Right ventricle myocardium superior (tissue), 1 donor: ENCODE data around the gene B3GALT4. TPM values are rescaled to one million over a fixed set of nuclear protein-coding genes. Genes with fewer than 3 reads are reported as not detected.
"Not testable (repeated sequence)": the region's sequence is repeated elsewhere in the genome, so short reads cannot be mapped to it uniquely, and the experiment has no call there.

Source experiments
- ATAC-seq: fragments of 200-7000 bp; cut with Tn5 transposase; one replicate; pipeline ENCODE4 v1.9.1; 2020; ENCODE audit warnings: mild to moderate bottlenecking; ENCODE audit not compliant: poor library complexity
- DNase-seq: peaks from one replicate; pipeline ENCODE4 v3.0.0-alpha.2; 2020
- intact Hi-C: fragments of 100-400 bp; cut with DNase I; formaldehyde crosslinking; loops from one replicate; pipeline ENCODE4 v1.11.2; 2022
- total RNA-seq: library from RNA; stranded (reverse); fragmentation: NEBNext Ultra II Directional; extraction: Animal tissue kit (Norgen Biotek cat#: 25700); gene quantifications from one replicate; pipeline ENCODE4 v1.2.1, GENCODE V29; 2021
- donor health status: DM: no; HTN: yes; CAD: no; lungs with severe emphysema.

B3GALT4 gene
- total RNA-seq, 1 donor from 2014 or later = 8.3 TPM

DNA sequence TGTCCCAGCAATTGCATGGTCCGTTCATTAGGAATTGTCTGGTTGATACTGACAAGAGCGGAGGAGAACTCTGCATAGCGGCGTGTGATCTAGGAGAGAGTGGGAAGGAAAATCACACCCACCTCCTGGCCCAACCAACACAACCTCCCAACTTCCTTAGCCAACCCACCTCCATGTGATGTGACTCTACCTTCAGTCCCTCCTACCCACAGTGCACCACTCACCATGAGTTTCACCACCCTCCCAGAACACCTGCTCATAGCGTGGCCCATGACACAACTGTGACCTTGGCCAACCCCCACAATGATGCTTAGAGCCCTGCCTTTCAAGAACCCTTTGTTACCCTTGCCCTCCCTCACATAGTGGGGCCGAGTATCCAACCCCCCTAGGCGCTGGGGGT lies 12.9 kb upstream of the B3GALT4 start:
- no peak for DNase-seq
- intact Hi-C loops = no loop called here
- no peak for ATAC-seq

DNA sequence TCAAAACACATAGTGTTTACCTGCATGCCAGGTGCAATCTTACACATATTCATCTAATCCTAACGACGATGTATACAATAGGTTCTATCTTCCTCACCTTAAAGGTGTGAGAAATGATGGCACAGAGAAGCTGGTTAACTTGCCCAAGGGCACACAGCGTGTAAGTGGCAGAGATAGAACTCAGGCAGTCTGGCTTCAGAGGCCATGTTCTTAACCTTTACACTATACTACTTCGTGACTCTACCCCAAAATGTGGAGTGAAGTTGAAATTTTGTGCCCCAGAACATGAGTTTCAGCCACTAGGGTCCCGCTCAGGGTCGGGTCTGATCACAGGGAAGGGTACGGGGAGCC lies 5.8 kb upstream of the B3GALT4 start:
- no peak for DNase-seq
- peak; percentile 32 for ATAC-seq
- intact Hi-C loops = no loop called here

DNA sequence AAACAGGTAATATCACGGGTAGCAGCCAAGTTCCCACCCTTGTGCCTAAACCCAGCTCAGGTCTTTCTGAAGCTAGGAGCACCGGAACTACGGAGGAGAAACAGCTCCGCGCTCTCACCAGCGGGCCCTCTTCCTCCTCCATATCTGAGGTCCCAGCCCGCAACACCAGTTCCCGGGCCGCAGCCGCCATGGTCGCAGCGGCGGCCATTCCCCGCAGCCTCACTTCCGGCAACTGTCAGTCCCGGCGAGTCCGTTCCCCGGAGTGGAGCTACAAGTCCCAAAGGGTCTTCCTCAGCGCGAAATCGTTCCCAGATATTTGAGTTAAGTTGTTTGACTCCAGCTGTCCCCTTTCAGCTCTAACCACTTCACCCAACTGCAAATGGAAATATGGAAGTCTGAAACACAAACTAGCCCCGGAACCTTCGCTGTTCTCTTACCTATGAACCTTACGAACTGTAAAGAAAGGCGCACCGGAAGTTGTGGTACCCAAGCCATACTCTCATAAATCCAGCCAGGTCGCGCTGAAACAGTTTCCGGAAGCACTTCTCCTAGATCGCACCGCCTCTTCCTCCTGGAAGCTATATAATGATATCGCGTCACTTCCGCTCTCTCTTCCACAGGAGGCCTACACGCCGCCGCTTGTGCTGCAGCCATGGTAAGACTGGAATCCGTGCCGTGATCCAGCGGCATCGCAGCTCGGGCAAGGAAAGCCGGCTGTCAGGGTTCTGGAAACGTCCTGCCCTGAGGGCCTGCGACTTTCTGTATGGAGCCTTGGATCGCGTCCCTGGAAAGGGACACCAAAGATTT lies 5.3 kb upstream of the B3GALT4 start, which contains the start of the genes RPS18 and VPS52:
TSS of gene RPS18 (plus strand) at position 608 of the 807 bp plus-strand sequence. CDS start at position 653, 45 bp downstream.
TSS of gene VPS52 (minus strand) at position 409 of the 807 bp plus-strand sequence. CDS start at position 208, 201 bp downstream.
- ATAC-seq = peak; percentile 97

DNA sequence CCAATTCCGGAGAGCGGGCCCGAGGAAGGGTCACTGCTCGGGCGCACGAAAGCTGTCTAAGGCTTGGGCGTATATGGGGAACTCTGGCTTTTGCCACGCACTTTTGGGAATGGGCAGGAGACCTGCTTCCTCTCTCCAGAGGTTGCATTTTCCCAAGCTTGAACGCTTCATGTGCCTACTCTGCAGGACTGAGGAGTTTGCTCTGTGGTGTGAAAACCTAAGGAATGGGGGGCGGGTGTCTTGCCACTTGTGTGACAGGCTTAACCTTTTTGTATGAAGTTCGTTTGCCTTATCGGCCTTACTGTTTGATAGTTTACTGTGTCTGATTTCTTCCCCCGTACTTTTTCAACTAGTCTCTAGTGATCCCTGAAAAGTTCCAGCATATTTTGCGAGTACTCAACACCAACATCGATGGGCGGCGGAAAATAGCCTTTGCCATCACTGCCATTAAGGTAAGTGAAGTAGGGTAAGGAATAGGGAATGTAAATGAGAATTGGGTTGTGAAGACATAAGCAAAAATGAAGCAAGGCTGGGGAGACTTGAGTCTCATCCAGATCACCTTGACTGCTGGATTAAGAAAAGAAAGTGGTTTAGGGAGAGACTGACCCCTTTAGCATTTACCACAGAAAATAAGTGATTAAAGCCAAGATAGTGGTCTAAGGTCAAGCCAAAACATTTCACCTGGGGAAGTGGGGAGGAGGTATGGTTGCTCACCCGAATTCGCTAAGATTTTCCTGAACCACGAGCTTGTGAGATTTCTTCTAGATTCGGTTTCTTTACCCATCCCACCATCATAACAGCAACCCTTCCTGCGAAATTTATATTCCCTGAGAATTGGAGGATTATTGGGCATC lies 4.4 kb upstream of the B3GALT4 start:
- ATAC-seq = peak; percentile 10

More for the DNA sequence above, 5.3 kb upstream of the B3GALT4 start, which contains the start of the genes RPS18 and VPS52:
- peak; percentile 93 for DNase-seq
- intact Hi-C loops = no loop called here

DNA sequence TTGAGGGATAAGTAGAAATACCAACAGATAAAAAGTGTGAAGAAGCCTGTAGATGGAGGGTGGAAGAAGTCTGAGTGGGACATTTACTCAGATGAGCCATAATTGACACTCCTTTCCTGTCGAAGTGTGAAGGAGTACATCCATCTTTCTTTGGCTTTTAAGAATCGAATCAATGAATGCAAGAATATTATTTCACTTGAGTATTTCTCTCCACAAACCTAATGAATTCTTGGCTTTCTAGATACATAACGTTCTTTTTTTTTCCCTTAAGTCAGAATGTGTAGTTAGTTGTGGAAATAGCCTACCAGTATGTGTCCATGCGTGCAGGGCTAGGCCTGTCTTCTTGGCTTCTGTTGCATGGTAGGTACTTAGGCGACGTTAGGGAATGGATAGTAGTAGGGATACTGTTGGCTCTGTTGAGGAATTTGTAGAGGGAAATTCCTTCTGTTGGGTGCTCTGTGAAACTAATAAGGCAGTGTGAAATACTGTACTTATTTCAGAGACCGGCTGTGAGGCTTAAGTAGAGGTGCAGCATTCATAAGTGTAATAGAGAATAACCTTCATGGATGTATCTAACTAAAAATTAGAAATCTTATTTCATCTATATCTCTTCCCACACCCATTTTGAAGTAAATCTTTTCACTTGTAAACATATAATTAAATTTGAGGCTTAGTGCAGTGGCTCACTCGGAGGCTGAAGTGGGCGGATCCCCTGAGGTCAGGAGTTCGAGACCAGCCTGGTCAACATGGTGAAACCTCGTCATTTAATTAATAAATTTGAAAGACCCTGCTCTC lies 3.6 kb upstream of the B3GALT4 start:
- ATAC-seq = no peak
- no peak for DNase-seq
- intact Hi-C loops = no loop called here

More for the DNA sequence above, 4.4 kb upstream of the B3GALT4 start:
- intact Hi-C loops = no loop called here
- DNase-seq = no peak

DNA sequence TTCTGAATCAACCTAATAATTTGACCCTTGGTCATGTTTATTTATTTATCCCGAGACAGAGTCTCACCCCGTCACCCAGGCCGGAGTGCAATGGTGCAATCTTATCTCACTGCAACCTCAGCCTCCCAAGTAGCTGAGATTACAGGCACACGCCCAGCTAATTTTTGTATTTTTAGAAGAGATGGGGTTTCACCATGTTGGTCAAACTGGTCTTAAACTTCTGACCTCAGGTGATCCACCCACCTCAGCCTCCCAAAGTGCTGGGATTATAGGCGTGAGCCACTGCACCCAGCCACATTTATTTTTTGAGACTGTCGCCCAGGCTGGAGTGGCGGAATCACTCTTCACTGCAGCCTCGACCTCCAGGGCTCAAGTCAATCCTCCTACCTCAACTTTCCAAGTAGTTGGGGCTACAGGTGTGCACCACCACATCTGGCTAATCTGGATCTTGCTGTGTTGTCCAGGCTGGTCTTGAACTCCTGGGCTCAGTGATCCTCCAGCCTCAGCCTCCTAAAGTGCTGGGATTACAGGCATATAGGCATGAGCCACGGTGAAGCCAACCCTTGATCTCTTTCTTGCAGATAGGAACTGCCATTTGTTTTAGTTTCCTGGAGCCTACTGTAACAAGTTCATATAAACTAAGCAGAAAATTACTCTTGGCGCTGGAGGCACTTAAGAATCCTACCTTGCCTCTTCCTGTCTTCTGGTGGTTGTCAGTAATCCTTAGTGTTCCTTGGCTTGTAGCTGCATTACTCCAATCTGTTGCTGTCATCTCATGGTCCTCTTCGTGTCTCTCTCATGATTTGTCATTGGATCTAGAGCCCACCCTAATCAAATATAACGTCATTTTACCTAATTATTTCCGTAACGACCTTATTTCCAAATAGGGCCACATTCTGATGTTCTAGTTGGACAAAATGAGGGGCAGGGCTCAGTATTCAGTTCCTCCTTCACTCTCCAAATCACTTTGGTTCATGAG lies 2.7 kb upstream of the B3GALT4 start:
- DNase-seq (no peak), ATAC-seq (no peak)
- intact Hi-C loops = no loop called here

DNA sequence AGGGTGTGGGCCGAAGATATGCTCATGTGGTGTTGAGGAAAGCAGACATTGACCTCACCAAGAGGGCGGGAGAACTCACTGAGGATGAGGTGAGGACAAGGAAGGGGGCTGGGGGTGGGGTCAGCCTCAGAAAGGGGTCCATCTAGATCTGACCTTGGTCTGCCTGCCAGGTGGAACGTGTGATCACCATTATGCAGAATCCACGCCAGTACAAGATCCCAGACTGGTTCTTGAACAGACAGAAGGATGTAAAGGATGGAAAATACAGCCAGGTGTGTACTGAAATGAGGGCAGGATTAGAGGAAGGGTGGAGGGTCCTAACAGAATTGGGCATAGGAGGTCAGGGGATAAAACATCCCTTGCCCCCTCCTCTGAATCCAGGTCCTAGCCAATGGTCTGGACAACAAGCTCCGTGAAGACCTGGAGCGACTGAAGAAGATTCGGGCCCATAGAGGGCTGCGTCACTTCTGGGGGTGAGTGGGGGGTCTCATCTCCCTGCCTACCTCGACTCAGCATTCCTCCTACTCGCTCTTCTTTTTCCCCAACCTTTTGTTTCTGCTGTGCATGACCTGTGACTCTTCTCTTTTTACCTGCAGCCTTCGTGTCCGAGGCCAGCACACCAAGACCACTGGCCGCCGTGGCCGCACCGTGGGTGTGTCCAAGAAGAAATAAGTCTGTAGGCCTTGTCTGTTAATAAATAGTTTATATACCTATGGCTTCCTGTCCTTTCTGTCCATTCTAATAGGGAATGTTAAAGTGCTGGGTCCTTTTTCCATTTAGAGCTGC lies 935 bp upstream of the B3GALT4 start:
- ATAC-seq, DNase-seq, intact Hi-C loops: not testable (repeated sequence)

DNA sequence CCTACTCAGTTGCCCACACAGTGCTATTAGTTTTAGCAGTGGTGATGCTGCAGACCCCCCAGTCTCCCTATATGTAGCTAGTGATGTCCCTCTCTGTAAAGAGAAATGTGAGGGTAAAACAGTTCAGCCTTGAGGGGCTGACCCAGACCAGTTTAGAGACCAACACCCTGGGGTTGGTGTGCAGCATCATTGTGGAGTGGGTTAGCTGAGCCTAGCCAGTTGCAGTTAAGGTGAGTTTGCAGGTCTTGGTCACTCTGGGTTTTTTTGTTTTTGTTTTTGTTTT lies 401 bp upstream of the B3GALT4 start:
- ATAC-seq (no peak), DNase-seq (no peak)

DNA sequence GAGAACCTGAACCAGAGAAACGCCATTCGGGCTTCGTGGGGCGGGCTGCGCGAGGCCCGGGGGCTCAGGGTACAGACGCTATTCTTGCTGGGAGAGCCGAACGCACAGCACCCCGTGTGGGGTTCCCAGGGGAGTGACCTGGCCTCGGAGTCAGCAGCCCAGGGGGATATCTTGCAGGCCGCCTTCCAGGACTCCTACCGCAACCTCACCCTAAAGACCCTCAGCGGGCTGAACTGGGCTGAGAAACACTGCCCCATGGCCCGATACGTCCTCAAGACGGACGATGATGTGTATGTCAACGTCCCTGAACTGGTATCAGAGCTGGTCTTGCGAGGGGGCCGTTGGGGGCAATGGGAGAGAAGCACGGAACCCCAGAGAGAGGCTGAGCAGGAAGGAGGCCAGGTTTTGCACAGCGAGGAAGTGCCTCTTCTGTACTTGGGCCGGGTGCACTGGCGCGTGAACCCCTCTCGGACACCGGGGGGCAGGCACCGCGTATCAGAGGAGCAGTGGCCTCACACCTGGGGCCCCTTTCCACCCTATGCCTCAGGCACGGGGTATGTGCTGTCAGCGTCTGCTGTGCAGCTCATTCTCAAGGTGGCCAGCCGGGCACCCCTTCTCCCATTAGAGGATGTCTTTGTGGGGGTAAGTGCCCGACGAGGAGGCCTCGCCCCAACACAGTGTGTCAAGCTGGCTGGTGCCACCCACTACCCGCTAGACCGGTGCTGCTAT lies 904 bp downstream of the B3GALT4 start:
- intact Hi-C loops = no loop called here
- DNase-seq (no peak), ATAC-seq (peak; percentile 2)

More for the DNA sequence above, 401 bp upstream of the B3GALT4 start:
- intact Hi-C loops = no loop called here

DNA sequence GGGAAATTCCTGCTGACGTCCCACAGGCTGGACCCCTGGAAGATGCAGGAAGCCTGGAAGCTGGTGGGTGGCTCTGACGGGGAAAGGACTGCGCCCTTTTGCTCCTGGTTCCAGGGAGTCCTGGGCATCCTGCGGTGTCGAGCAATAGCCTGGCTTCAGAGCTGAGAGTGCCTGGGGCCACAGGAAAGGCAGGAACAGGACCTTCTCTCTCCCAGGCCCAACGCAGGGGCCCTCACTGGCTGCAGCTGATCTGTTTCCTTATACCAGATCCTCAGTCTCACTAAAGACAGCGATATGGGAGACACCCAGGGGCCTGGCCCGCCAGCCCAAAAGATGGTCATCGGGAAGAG lies 1.4 kb downstream of the B3GALT4 start:
- DNase-seq (no peak), ATAC-seq (no peak)
- intact Hi-C loops = no loop called here

DNA sequence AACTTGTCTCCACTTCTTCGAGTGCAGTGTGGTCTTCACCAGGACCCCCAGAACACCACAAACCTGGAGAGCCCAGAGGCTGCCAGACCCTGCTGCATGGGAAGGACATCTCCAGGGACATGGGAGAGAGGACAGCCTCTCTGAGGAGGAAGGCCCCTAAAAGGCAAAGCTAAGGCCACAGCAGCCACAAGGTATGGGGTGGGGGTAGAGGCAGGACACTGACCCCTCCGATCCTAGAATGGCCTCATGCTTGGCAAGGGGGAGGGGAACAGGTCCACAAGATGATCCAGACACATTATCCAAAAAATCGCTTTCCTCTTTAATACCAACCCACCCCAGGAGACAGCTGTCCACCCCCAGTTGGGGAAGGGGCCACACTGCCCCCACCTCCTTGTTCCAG lies 1.9 kb downstream of the B3GALT4 start:
- DNase-seq (no peak), ATAC-seq (no peak)
- intact Hi-C loops = no loop called here

DNA sequence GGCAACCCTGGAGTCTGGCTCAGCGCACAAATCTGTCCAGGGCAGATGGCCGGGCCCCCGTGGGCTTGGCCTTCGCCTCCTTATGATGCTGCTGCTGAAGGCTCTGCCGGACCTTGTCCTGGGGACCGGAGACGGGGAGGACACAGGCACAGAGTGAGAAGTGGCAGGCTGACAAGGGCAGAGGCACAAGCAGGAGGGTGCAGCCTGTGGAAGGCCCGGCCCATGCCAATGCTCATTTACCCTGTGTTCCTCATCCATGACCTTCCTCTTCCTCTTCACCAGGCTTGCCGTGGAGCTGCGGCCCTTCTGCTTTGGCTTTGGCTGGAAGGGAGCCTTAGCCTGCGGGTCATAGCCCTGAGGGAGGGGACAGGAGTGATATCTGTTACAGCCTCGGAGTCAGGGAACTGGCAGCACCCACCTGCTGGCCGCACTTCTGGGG lies 2.4 kb downstream of the B3GALT4 start:
- ATAC-seq (no peak), DNase-seq (no peak)
- intact Hi-C loops = no loop called here

DNA sequence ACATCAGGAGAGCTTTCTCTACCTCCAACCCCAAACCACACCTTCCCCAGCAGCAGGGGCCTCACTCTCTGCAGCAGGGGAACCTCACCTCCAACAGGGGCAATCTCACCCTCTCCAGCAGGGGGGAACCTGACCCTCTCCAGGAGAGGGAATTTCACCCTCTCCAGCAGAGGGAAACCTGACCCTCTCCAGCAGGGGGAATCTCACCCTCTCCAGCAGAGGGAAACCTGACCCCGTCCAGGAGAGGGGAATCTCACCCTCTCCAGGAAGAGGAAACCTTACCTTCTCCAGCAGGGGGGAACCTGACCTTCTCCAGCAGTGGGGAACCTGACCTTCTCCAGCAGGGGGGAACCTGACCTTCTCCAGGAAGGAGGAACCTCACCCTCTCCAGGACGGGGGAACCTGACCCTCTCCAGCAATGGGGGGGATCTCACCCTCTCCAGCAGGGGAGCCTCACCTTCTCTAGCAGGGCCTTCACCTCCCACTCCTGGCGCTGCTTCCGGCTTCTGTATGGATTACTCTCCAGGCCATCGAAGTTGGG lies 3.1 kb downstream of the B3GALT4 start:
- intact Hi-C loops = no loop called here
- ATAC-seq (no peak), DNase-seq (no peak)

DNA sequence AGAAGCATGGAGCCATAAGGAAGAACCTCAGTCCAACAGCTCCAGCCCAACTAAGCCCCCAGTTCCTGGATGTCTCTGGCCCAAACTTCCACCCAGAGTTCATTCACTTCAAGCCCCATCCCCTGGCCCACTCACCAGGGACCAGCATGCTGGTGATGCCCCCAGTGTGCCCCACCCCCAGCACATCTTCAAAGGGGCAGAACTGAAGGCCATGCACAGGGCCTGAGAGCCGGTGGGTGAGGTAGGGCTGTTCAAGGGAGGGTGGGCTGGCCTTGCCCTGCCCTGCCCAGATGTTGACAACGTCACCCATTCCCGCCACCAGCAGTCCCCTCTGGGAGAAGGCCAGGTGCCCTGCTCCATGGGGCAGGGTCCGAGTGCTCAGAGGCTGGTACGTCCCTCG lies 3.6 kb downstream of the B3GALT4 start:
- no peak for ATAC-seq
- intact Hi-C loops = no loop called here
- DNase-seq = no peak

DNA sequence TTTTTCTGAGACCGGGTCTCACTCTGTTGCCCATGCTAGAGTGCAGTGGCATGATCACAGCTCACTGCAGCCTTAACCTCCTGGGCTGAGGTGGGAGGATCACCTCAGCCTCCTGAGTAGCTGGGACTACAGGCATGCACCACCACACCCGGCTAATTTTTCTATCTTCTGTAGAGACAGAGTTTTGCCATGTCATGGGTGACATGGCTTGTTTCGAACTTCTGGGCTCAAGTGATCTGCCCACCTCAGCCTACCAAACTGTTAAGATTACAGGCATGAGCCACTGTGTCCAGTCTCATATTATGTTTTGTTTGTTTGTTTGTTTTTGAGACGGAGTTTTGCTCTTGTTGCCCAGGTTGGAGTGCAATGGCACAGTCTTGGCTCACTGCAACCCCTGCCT lies 8.3 kb downstream of the B3GALT4 start:
- ATAC-seq, DNase-seq, intact Hi-C loops: not testable (repeated sequence)
